ENCODE results near the gene CDC14C. TPM values are rescaled to one million over a fixed set of nuclear protein-coding genes. Genes with fewer than 3 reads are reported as not detected.

The CDC14C gene
- total and polyA plus RNA-seq, 12 donors: not detected

DNA sequence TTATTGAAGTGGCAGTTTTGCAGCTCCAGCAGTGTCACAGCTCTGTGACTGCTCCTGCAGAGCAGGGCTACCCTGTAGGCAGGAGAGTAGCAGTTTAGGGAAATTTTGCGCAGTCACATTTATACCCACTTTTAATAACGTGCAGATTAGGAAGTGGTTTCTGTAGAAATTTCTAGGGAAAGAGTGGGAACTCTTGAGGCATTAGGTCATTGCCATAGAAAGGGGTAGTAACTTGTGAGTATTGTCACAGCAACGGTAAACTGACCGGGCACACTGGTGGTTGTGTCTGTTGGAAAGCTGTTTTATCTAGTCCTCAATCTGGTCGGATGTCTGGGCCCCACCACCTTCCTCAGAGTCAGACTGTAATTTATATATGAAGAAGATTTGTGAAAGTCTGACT is 51.9 kb downstream of the CDC14C start:
- 63 to 73% methylated on average over 5 of the region's 5 CpGs for WGBS, 2 donors
- Histone ChIP-seq H3K9me3 (no peaks in the 10 kb centered on the region), H3K4me1 (no peaks in the 10 kb centered on the region), H3K27me3 (no peaks in the 10 kb centered on the region), H3K27ac (no peak overlapping the region), H3K4me3 (no peak overlapping the region), H3K36me3 (no peaks in the 10 kb centered on the region)
- ATAC-seq: no peak
- intact Hi-C loops (cut with DNase I): no loop called here
- DNase-seq: no peak
- TF ChIP-seq, protein P1, sequence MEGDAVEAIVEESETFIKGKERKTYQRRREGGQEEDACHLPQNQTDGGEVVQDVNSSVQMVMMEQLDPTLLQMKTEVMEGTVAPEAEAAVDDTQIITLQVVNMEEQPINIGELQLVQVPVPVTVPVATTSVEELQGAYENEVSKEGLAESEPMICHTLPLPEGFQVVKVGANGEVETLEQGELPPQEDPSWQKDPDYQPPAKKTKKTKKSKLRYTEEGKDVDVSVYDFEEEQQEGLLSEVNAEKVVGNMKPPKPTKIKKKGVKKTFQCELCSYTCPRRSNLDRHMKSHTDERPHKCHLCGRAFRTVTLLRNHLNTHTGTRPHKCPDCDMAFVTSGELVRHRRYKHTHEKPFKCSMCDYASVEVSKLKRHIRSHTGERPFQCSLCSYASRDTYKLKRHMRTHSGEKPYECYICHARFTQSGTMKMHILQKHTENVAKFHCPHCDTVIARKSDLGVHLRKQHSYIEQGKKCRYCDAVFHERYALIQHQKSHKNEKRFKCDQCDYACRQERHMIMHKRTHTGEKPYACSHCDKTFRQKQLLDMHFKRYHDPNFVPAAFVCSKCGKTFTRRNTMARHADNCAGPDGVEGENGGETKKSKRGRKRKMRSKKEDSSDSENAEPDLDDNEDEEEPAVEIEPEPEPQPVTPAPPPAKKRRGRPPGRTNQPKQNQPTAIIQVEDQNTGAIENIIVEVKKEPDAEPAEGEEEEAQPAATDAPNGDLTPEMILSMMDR (IDR thresholded peaks at IDR 0.05): no peak

DNA sequence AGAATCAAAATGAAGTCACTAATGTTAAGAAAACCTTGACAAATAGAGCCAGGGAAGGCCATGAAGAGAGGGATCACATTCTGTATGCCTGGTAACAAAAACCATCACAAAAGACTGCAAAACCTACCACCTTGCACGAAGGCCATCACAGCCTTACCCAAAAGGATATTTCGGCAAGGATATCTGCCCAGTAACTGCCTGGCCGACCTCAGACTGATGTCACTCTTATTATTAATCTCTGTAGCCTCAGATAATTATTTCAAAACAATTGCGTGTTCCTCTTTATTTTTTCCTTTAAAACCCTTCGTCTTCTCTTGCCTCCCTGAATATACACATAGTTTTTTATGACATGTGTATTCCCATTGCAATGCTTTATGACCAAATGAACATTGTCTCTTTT is 52.5 kb downstream of the CDC14C start:
- H3K4me3 ChIP-seq: no peak overlapping the region
- no peak overlapping the region for H3K27ac ChIP-seq
- no peaks in the 10 kb centered on the region for H3K9me3 ChIP-seq
- TF ChIP-seq, protein P1 (IDR thresholded peaks at IDR 0.05): no peak
- WGBS, 2 donors: 64 to 65% methylated on average over 5 of the region's 5 CpGs
- H3K36me3 ChIP-seq: no peaks in the 10 kb centered on the region
- intact Hi-C loops (cut with DNase I): no loop called here
- no peak for ATAC-seq
- no peak for DNase-seq
- no peaks in the 10 kb centered on the region for H3K27me3 ChIP-seq
- H3K4me1 ChIP-seq: no peaks in the 10 kb centered on the region
